Activated CD8-positive, alpha-beta T cell treated with anti-CD3 and anti-CD28 coated beads for 36 hours (primary cell): ENCODE results near the gene PLD5. TPM values are rescaled to one million over a fixed set of nuclear protein-coding genes. Genes with fewer than 3 reads are reported as not detected.

Source experiments
- ATAC-seq: fragments of 200-7000 bp; cut with Tn5 transposase; one replicate; pipeline ENCODE4 v1.10.0; 2021; ENCODE audit warnings: mild to moderate bottlenecking, moderate library complexity
- CTCF ChIA-PET: fragments of 350-600 bp; sonication (Branson Sonifier 250); formaldehyde crosslinking; loops from one replicate; lab custom pipeline; 2021; ENCODE audit warnings: antibody characterized with exemption; lab: Charles Lee
- POLR2A ChIA-PET: fragments of 350-600 bp; sonication (Branson Sonifier 250); formaldehyde crosslinking; loops from one replicate; lab custom pipeline; 2021; ENCODE audit warnings: antibody characterized with exemption; lab: Charles Lee
- DNase-seq: peaks from one replicate; pipeline ENCODE4 v3.0.0-alpha.2; 2020
- H3K27ac Mint-ChIP-seq: one replicate; pipeline ENCODE4 v1.8.0; 2021; ENCODE audit warnings: mild to moderate bottlenecking, mixed read lengths
- H3K27me3 Mint-ChIP-seq: one replicate; pipeline ENCODE4 v1.8.0; 2021; ENCODE audit warnings: mixed read lengths
- H3K36me3 Mint-ChIP-seq: one replicate; pipeline ENCODE4 v1.8.0; 2021; ENCODE audit warnings: low read depth, mixed read lengths
- H3K4me1 Mint-ChIP-seq: one replicate; pipeline ENCODE4 v1.8.0; 2021; ENCODE audit warnings: low read depth, mixed read lengths
- H3K4me3 Mint-ChIP-seq: one replicate; pipeline ENCODE4 v1.8.0; 2021; ENCODE audit warnings: mild to moderate bottlenecking, moderate library complexity, mixed read lengths
- H3K9me3 Mint-ChIP-seq: one replicate; pipeline ENCODE4 v1.8.0; 2021; ENCODE audit warnings: mixed read lengths
- CTCF ChIP-seq: fragments of 200-600 bp; IDR thresholded peaks from one replicate; pipeline ENCODE4 v1.8.0; 2022; ENCODE audit warnings: antibody characterized with exemption, mild to moderate bottlenecking
- intact Hi-C: fragments of 100-400 bp; cut with micrococcal nuclease; formaldehyde crosslinking; loops from one replicate; pipeline ENCODE4 v1.10.0; 2022
- total RNA-seq, 2 experiments: library from RNA; stranded (reverse); gene quantifications; one replicate each; pipeline ENCODE4 v1.2.3, GENCODE V29; 2021

Gene PLD5
- total RNA-seq, 2 experiments from 2014 or later, result not detected

- CTCF ChIA-PET, result interaction anchor here (0.9 to 2.1 kb wide), 4 partner anchors 14 to 869 kb away, joined by 3 to 9 read pairs (median 4); no protein-coding TSS in a partner anchor
- H3K27me3 Mint-ChIP-seq, result peaks cover 10% of the 10 kb centered on the region
- POLR2A ChIA-PET, result no interaction called here
- H3K9me3 Mint-ChIP-seq, result no peaks in the 10 kb centered on the region
- no peaks in the 10 kb centered on the region for H3K36me3 Mint-ChIP-seq
- H3K4me1 Mint-ChIP-seq, result no peaks in the 10 kb centered on the region
- no peak for TF ChIP-seq CTCF
- no peak overlapping the region for H3K4me3 Mint-ChIP-seq
- ATAC-seq (no peak), DNase-seq (no peak)
- no peak overlapping the region for H3K27ac Mint-ChIP-seq
- intact Hi-C loops, result no loop called here
These were observed 69.5 kb downstream of the PLD5 start for GRCh38 chr1:242455052-242455361.

GRCh38 chr1:242454262-242455051, 70.0 kb downstream of the PLD5 start:
- Mint-ChIP-seq H3K9me3 (no peaks in the 10 kb centered on the region), H3K27ac (no peak overlapping the region), H3K4me3 (no peak overlapping the region), H3K4me1 (no peaks in the 10 kb centered on the region), H3K27me3 (peaks cover 10% of the 10 kb centered on the region), H3K36me3 (no peaks in the 10 kb centered on the region)
- peak; percentile 52 for TF ChIP-seq CTCF
- intact Hi-C loops, result no loop called here
- POLR2A ChIA-PET, result no interaction called here
- no peak for DNase-seq
- ATAC-seq, result no peak
- CTCF ChIA-PET, result interaction anchor here (0.9 to 2.1 kb wide), 4 partner anchors 13 to 870 kb away, joined by 3 to 9 read pairs (median 4); no protein-coding TSS in a partner anchor

- ChIA-PET CTCF (no interaction called here), POLR2A (no interaction called here)
- DNase-seq, result no peak
- TF ChIP-seq CTCF, result no peak
- Mint-ChIP-seq H3K9me3 (no peaks in the 10 kb centered on the region), H3K4me1 (no peaks in the 10 kb centered on the region), H3K36me3 (no peaks in the 10 kb centered on the region), H3K27ac (no peak overlapping the region), H3K27me3 (peaks cover 14% of the 10 kb centered on the region), H3K4me3 (no peak overlapping the region)
- no peak for ATAC-seq
- intact Hi-C loops, result no loop called here
These were observed 71.9 kb downstream of the PLD5 start for GRCh38 chr1:242452573-242452972.

- ChIA-PET POLR2A (no interaction called here), CTCF (no interaction called here)
- Mint-ChIP-seq H3K9me3 (no peaks in the 10 kb centered on the region), H3K4me3 (no peak overlapping the region), H3K27me3 (peaks cover 11% of the 10 kb centered on the region), H3K27ac (no peak overlapping the region), H3K4me1 (no peaks in the 10 kb centered on the region), H3K36me3 (no peaks in the 10 kb centered on the region)
- no peak for TF ChIP-seq CTCF
- ATAC-seq, result no peak
- intact Hi-C loops, result no loop called here
- no peak for DNase-seq
These were observed 74.8 kb downstream of the PLD5 start for GRCh38 chr1:242449661-242450060.

GRCh38 chr1:242448910-242449645, 75.4 kb downstream of the PLD5 start:
- POLR2A ChIA-PET, result no interaction called here
- H3K36me3 Mint-ChIP-seq, result no peaks in the 10 kb centered on the region
- H3K9me3 Mint-ChIP-seq, result no peaks in the 10 kb centered on the region
- H3K27me3 Mint-ChIP-seq, result peaks cover 11% of the 10 kb centered on the region
- ATAC-seq, result no peak
- no peak overlapping the region for H3K4me3 Mint-ChIP-seq
- CTCF ChIA-PET, result no interaction called here
- H3K4me1 Mint-ChIP-seq, result no peaks in the 10 kb centered on the region
- TF ChIP-seq CTCF, result no peak
- intact Hi-C loops, result no loop called here
- DNase-seq, result no peak
- no peak overlapping the region for H3K27ac Mint-ChIP-seq
